GM12878 (cell line): ENCODE measurements around the gene BEND4.

Experiments
- SUZ12 ChIP-seq: fragments of 200-600 bp; sonication (generic); IDR thresholded peaks from one replicate; pipeline ENCODE4 v1.6.1; 2018; ENCODE audit warnings: antibody characterized with exemption, mild to moderate bottlenecking; ENCODE audit not compliant: unreplicated experiment
- TF ChIP-seq, protein P1 (sequence below): fragments of 450-650 bp; IDR thresholded peaks from 2 replicates; pipeline ENCODE4 v1.6.1; 2017; ENCODE audit warnings: borderline replicate concordance

DNA sequence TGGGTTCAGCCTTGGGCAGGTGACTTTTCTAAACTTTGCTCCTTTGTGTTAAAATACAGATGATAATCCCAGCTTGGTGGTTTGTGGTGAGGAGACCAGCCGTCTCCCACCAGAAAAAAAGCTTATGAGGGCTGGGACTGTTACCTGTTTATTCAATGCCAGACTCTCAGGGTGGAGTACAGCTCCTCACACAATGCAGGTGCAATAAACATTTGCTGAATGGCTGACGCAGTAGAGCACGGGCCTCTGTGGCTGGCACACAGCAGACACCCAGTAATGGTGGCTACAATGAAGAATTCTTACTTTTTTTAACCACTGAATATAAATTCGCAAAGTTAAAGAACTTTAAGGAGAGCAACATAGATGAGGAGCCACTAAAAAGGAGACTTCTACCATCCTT, 30.2 kb downstream of the BEND4 start:
- no peak for TF ChIP-seq SUZ12
- TF ChIP-seq, protein P1, sequence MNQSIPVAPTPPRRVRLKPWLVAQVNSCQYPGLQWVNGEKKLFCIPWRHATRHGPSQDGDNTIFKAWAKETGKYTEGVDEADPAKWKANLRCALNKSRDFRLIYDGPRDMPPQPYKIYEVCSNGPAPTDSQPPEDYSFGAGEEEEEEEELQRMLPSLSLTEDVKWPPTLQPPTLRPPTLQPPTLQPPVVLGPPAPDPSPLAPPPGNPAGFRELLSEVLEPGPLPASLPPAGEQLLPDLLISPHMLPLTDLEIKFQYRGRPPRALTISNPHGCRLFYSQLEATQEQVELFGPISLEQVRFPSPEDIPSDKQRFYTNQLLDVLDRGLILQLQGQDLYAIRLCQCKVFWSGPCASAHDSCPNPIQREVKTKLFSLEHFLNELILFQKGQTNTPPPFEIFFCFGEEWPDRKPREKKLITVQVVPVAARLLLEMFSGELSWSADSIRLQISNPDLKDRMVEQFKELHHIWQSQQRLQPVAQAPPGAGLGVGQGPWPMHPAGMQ, result no peak
